ENCODE measurements around the gene FMN2. TPM values are rescaled to one million over a fixed set of nuclear protein-coding genes. Genes with fewer than 3 reads are reported as not detected.

FMN2 gene
- total RNA-seq, 2 experiments from 2014 or later, result not detected

DNA sequence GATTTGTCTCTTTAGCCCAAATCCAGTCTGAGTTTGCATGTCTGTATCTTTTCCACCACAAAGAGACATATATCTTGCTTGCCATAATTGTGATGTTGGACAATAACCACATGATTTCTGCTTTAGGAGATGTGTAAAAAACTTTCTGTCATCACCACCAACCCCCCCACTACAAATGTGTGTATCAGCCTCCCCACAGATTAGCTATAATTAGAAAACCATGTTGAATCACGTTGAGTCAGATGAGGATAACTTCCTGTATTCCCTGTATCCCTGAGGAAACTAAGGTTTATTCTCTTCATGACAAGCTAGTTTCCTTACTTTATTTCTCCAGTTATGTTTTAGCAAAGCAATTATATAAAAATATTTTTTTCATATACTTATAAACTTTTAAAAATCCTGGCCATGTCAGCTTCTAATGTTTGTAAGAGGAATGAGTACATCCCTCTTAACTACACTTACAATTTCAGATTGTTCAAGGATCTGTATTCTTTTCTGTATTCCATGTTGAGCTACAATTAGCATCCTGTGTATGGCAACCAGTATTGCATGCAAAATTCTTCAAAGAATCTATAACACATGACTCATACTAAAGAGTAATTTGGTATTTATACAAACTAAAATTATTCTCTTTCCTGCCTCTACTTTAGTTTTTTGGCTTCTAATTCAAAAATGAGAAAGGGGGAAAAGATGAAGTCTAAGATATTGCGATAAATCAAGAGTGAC lies 143.0 kb downstream of the FMN2 start:
- DNase-seq (no peak), ATAC-seq (ENCODE audit: poor library complexity) (no peak)
- H3K27me3 ChIP-seq (ENCODE audit: control insufficient read depth in 1 of 2, insufficient read depth in 2 of 2, low read length in 2 of 2), result no peaks in the 10 kb centered on the region
- H3K27ac ChIP-seq (ENCODE audit: low read depth in 1 of 2, low read length in 2 of 2), result no peak overlapping the region
- H3K36me3 ChIP-seq (ENCODE audit: insufficient read depth, low read length), result no peaks in the 10 kb centered on the region
- Mint-ChIP-seq H3K27ac (no peak overlapping the region), H3K4me1 (ENCODE audit: low read depth) (no peaks in the 10 kb centered on the region), H3K27me3 (no peaks in the 10 kb centered on the region), H3K4me3 (no peak overlapping the region), H3K9me3 (peaks cover 2% of the 10 kb centered on the region), H3K36me3 (ENCODE audit: low read depth) (no peaks in the 10 kb centered on the region)
- CTCF ChIA-PET, result no interaction called here
- intact Hi-C loops (cut with DNase I, micrococcal nuclease), result no loop called here
- no peaks in the 10 kb centered on the region for H3K9me3 ChIP-seq (ENCODE audit: control insufficient read depth in 1 of 2, insufficient read depth in 1 of 2, low read length in 2 of 2)
- H3K4me3 ChIP-seq (ENCODE audit: low read length), result no peak overlapping the region
- POLR2A ChIA-PET, result no interaction called here
- TF ChIP-seq, protein P1, sequence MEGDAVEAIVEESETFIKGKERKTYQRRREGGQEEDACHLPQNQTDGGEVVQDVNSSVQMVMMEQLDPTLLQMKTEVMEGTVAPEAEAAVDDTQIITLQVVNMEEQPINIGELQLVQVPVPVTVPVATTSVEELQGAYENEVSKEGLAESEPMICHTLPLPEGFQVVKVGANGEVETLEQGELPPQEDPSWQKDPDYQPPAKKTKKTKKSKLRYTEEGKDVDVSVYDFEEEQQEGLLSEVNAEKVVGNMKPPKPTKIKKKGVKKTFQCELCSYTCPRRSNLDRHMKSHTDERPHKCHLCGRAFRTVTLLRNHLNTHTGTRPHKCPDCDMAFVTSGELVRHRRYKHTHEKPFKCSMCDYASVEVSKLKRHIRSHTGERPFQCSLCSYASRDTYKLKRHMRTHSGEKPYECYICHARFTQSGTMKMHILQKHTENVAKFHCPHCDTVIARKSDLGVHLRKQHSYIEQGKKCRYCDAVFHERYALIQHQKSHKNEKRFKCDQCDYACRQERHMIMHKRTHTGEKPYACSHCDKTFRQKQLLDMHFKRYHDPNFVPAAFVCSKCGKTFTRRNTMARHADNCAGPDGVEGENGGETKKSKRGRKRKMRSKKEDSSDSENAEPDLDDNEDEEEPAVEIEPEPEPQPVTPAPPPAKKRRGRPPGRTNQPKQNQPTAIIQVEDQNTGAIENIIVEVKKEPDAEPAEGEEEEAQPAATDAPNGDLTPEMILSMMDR (IDR thresholded peaks at IDR 0.05), result no peak
- no peaks in the 10 kb centered on the region for H3K4me1 ChIP-seq (ENCODE audit: insufficient read depth, low read length)

DNA sequence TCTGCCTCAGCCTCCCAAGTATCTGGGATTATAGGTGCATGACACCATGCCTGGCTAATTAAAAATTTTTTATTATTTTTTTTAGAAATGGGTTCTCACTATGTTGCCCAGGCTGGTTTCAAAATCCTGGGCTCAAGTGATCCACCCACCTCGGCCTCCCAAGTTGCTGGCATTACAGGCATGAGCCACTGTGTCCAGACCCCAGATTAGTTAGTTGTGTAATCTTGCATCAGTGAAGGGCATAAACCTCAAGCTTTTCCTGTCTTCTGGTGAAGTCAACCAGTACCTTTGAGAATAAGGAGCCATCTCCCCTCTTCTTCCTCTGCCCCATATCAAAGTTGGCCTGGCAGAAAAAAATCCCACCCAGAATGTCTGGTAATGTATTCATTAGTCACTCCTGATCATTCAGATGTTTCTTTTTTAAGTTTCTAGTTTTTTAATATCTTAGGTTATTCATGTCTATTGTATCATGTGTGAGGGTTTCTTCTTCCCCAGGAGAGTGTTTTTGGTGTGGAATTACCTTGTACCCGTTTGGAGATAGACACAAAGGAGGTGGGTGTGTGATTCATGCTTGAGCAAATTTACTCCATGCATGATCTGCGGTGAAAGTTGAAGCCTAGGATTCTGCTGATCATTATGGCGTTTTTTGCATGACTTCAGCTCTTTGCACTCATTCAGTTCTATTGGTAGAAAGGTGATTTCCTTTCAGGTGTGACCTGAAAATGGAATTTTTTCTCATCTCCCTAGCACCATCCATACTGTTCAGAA lies 144.0 kb downstream of the FMN2 start:
- ChIA-PET POLR2A (no interaction called here), CTCF (no interaction called here)
- Mint-ChIP-seq H3K4me1 (ENCODE audit: low read depth) (no peaks in the 10 kb centered on the region), H3K27ac (no peak overlapping the region), H3K4me3 (no peak overlapping the region), H3K36me3 (ENCODE audit: low read depth) (no peaks in the 10 kb centered on the region), H3K9me3 (peaks cover 2% of the 10 kb centered on the region), H3K27me3 (no peaks in the 10 kb centered on the region)
- ATAC-seq (ENCODE audit: poor library complexity) (no peak), DNase-seq (no peak)
- H3K27me3 ChIP-seq (ENCODE audit: control insufficient read depth in 1 of 2, insufficient read depth in 2 of 2, low read length in 2 of 2), result no peaks in the 10 kb centered on the region
- H3K27ac ChIP-seq (ENCODE audit: low read depth in 1 of 2, low read length in 2 of 2), result no peak overlapping the region
- intact Hi-C loops (cut with DNase I, micrococcal nuclease), result no loop called here
- no peaks in the 10 kb centered on the region for H3K36me3 ChIP-seq (ENCODE audit: insufficient read depth, low read length)
- H3K4me3 ChIP-seq (ENCODE audit: low read length), result no peak overlapping the region
- no peaks in the 10 kb centered on the region for H3K9me3 ChIP-seq (ENCODE audit: control insufficient read depth in 1 of 2, insufficient read depth in 1 of 2, low read length in 2 of 2)
- TF ChIP-seq, protein P1 (IDR thresholded peaks at IDR 0.05), result no peak
- H3K4me1 ChIP-seq (ENCODE audit: insufficient read depth, low read length), result no peaks in the 10 kb centered on the region

DNA sequence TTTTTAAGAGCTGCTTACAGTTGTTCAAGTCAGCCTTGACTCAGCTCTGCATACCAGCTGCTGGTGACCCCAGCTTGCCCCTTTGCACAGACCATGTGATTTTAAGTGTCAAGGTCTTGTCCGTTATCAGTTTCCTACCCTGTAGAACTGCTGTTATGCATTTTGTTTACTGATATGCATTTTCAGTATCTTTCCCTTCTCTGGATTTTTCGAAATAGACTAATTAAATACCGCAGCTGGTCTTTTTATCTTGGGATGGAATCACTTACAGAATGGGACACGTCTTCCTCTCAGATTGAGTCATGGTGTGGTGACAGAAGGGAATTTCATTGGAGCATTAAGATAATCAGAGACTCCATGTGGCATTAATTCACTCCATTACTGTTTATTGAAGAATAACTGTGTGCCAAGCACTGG lies 145.6 kb downstream of the FMN2 start:
- Mint-ChIP-seq H3K27me3 (no peaks in the 10 kb centered on the region), H3K4me1 (ENCODE audit: low read depth) (no peaks in the 10 kb centered on the region), H3K9me3 (peaks cover 2% of the 10 kb centered on the region), H3K27ac (no peak overlapping the region), H3K36me3 (ENCODE audit: low read depth) (no peaks in the 10 kb centered on the region), H3K4me3 (no peak overlapping the region)
- Histone ChIP-seq H3K36me3 (ENCODE audit: insufficient read depth, low read length) (no peaks in the 10 kb centered on the region), H3K27me3 (ENCODE audit: control insufficient read depth in 1 of 2, insufficient read depth in 2 of 2, low read length in 2 of 2) (no peaks in the 10 kb centered on the region), H3K27ac (ENCODE audit: low read depth in 1 of 2, low read length in 2 of 2) (no peak overlapping the region), H3K4me1 (ENCODE audit: insufficient read depth, low read length) (no peaks in the 10 kb centered on the region), H3K9me3 (ENCODE audit: control insufficient read depth in 1 of 2, insufficient read depth in 1 of 2, low read length in 2 of 2) (peaks cover 0 to 3% of the 10 kb centered on the region in 2 experiments), H3K4me3 (ENCODE audit: low read length) (no peak overlapping the region)
- intact Hi-C loops (cut with DNase I, micrococcal nuclease), result no loop called here
- TF ChIP-seq, protein P1 (IDR thresholded peaks at IDR 0.05), result no peak
- POLR2A ChIA-PET, result no interaction called here
- no peak for DNase-seq
- ATAC-seq (ENCODE audit: poor library complexity), result no peak
- CTCF ChIA-PET, result no interaction called here
